SKM-1 treated with dmso at 0.1 percent for 144 hours (cell line): ENCODE results near the gene FLNB.

Experiments used
- DNase-seq: peaks from one replicate; lab custom pipeline; 2025; ENCODE audit not compliant: unreplicated experiment; lab: John Stamatoyannopoulos, UW

The FLNB gene

GRCh38 chr3:58006661-58007060 lies 1.6 kb upstream of the FLNB start:
- no peak for DNase-seq

GRCh38 chr3:58009026-58009748 lies 965 bp downstream of the FLNB start:
- DNase-seq: no peak

DNA sequence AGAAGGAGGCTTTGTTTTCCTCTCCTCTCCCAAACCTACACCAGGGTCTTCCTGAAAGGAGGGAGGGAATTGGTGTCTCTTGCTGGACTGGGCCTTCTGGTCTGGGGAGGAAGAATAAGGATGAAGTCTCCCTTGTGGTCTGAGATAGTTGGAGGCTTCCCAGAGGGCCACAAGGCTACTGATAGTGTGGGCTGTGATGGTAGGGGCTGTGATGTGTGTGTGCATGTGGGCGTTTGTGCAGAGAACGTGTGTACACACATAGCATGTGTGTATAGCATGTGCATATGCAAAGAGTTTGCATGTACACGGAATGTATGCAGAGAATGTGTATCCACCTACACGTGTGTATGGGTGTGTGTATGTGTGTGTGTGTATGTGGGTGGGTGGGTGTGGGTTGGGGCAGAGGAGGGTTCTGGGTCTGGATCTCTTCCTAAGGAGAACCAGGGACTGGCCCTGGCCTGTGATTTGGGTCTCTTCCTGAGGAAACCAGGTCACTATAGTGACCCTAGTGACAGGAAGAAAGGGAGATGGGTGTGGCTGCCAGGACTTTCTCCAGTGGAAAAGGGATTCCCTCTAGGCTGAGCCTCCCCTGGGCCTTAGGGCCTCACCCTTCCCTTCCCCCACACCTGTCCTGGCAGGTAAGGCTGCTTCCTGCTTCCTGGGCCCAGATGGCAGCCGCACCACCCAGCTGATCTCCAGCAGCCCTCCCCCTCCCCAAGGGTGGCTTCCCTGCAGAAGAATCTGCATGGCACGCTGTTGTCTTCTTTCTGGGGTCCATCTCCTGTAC lies 1.7 kb downstream of the FLNB start:
- DNase-seq: no peak

- DNase-seq: no peak
Observed at GRCh38 chr3:58010562-58010961, 2.3 kb downstream of the FLNB start.

DNA sequence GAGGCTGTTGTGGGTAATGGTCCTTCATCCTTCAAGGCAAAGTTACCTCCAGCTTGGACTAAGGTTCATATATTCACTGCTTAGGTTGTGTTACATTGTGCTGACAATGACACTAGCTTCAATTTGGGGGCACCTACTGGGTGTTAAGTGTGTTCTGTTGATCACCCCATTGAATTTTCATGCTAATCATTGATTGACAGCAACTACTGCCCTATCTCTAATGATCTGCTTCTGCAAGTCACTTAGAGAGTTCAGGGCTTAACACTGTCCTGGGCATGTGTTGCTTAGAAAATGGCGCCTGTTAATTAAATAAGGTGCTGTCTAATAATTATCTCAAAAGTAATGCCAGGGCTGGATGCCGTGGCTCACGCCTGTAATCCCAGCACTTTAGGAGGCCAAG lies 3.4 kb downstream of the FLNB start:
- no peak for DNase-seq

DNA sequence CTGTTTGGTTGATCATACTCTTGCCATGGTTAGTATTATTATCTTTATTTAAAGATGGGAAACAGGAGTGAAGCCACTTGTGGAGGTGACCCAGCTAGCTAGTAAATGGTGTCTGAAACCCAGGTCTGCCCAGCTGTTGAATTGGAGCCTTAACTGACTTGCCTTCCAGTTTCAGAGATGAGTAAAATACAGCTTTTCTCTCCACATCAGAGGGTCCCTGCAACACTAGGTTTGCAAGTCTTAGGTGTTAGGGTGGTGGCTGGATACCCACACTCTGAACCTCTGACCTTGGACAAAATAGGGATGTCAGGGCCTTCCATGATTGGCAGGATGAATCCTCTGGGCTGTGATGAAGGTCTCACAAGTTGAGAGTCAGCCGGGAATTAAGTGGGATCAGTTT lies 4.1 kb downstream of the FLNB start:
- DNase-seq: no peak

DNA sequence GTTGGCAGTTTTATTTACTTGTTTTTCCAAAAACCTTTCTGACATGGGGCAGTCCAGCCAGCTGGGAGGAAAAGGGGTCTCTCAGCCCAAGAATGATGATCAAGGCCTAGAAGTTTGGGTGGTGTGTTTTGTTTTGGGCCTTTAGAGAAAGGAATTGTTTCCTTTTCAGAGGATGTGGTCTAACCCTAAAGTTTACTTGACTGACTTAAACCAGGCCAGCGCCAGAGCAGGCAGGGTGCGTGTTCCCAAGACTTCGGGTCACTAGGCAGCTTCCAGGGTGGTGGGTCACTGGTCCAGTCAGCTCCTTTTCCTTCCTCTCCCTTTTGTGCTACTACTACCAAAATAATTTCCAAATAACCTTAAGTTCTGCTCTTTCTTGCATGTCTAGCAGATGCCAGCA lies 4.9 kb downstream of the FLNB start:
- DNase-seq: no peak

DNA sequence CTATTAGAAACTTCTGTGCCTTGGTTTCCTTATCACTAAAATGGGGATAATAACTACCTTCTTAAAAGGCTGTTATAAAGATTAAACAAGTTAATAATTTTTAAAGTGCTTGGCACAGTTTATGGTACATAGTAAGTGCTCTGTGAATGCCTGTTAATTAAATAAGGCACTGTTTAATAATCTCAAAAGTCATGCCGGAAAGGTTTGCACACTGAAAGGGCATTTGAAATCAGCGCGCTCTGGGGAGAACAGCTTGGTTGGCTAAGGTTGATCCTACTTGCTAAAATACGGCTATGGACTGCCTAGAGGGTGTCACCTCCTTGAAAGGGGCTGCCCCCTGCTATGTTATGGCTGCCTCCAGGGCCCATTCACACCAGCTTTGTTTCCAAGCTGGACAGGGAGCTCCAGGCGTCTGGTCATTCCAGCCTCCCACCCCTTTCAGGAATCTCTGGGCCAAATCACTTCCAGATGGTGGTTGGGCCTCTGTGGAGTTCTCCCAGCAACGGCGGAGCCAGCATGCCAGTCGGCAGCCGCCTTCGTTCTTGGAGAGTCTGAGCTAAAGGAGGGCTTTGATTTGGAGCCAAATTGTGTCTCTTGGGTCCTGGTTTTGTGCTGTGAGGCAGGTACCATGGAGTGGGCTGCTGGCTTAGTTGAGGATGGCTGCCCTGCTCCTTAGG lies 5.9 kb downstream of the FLNB start:
- no peak for DNase-seq

- no peak for DNase-seq
Observed at GRCh38 chr3:58015520-58015915, 7.3 kb downstream of the FLNB start.

GRCh38 chr3:58016710-58017109 lies 8.5 kb downstream of the FLNB start:
- no peak for DNase-seq

DNA sequence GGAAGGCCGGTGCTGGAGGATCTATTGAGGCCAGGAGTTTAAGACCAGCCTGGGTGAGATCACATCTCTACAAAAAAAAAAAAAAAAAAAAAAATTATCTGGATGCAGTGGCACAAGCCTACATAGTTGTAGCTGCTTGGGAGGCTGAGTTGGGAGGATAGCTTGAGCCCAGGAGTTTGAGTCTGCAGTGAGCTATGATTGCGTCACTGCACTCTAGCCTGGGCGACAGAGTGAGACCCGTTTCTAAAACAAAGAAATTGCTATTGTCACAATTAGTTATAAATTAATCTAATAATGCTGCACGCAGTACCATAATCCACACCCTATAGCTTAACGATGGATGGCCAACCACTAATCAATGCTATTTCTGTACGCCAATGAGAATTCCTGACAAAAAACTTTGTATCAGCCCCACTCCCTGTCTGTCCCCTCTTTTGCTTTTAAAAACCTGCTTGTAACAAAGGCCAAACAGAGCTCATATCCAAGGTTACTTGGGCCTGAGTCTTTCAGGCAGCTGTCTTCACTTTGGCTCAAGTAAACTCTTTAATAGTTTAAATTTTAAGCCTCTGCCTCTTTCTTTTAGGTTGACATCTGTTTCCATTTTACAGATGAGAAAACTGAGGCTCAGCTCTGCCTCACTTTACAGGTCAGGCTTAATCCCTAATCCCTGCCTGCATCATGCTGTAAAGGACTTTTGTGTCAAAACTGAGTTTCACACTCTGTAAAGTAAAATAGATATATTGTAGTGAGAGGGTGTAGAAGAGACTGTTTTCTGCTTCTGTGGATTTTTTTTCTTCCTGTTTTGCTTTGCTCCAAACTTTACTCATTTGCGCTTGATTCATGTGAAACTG lies 10.9 kb downstream of the FLNB start:
- DNase-seq: no peak

GRCh38 chr3:58020783-58021071 lies 12.5 kb downstream of the FLNB start:
- no peak for DNase-seq

DNA sequence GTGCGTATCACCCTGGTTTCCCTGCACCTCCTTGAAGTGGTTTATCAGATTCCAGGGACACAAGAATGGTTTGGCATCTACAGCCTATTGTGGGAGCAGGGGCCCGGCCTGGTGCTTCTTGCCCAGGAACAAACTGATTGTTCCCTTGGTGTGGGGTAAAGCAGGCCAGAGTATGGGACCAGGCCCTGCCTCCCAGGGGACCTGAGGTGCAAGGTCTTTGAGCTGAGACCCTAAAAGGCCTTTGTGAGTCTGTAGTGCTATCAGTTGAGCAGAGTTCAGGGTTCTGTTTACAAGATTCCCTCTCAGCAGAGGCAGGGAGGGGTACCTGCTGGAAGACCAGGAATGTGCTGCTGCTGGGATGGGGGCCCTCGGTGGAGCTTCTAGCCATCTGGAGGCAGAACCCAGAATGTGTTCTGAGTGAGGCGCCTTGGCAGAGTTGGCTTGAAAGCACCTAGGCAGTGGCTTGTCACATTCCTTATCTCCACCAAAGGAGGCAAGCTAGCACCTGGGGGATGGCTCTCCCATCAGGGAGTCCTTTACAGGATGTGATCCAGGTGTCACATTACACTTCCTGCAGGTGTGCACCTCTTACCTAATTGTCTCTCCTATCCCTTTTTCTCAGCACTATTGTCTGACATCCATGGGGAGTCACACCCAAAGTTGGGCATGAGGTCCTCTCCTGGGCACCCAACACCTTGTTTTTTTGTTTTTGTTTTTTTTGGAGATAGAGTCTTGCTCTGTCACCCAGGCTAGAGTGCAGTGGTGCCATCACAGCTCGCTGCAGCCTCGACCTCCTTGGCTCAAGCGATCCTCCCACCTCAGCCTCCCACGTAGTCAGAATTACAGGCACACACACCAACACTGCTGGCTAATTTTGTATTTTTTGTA lies 13.1 kb downstream of the FLNB start:
- DNase-seq: no peak

GRCh38 chr3:58021962-58022361 lies 13.7 kb downstream of the FLNB start:
- DNase-seq: no peak

GRCh38 chr3:58022490-58022889 lies 14.3 kb downstream of the FLNB start:
- no peak for DNase-seq

GRCh38 chr3:58023531-58023930 lies 15.3 kb downstream of the FLNB start:
- DNase-seq: no peak

DNA sequence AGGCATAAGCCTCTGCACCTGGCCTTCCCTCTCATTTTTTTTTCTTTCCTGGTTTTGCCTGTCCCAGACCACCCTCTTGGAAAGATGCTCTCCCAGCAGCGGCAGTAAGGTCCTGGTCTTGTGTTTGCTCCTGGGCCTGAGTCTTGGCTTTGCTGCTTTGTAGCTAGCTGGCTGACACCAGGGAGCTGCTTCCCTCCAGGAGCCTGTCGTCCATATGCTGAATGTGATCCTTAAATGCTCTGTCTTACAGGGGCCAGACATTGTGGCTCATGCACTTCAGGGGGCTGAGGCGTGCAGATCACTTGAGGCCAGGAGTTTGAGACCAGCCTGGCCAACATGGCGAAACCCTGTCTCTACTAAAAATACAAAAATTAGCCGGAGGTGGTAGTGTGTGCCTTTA lies 17.2 kb downstream of the FLNB start:
- DNase-seq: no peak

GRCh38 chr3:58025837-58026569 lies 17.8 kb downstream of the FLNB start:
- no peak for DNase-seq

GRCh38 chr3:58026598-58026997 lies 18.4 kb downstream of the FLNB start:
- no peak for DNase-seq
